Small intestine (tissue), 7 donors: Measurements from ENCODE around the gene CFC1B. TPM values are rescaled to one million over a fixed set of nuclear protein-coding genes. Genes with fewer than 3 reads are reported as not detected.
"Not testable (repeated sequence)": the region's sequence is repeated elsewhere in the genome, so short reads cannot be mapped to it uniquely, and the experiment has no call there.

Experiments used
- DNase-seq, 2 donors: peaks; one replicate each; pipeline versions ENCODE4 v3.0.0 to v3.0.0-alpha.2; 2013
- FAIRE-seq: peaks from 2 replicates; lab custom pipeline; 2012; peaks lifted over from hg19 to GRCh38; lab: Jason Lieb, UNC
- H3K27ac ChIP-seq, 3 donors: one replicate each; pipeline ENCODE4 v1.5.1; 2013; ENCODE audit warnings: low read length in 2 of 3, mild to moderate bottlenecking in 2 of 3, control low read depth in 1 of 3, inconsistent platforms in 1 of 3, low read depth in 1 of 3, moderate library complexity in 1 of 3
- H3K27me3 ChIP-seq, 3 donors: one replicate each; pipeline ENCODE4 v1.6.1; 2013; ENCODE audit warnings: low read length in 3 of 3, inconsistent platforms in 1 of 3; ENCODE audit not compliant: control insufficient read depth in 3 of 3, insufficient read depth in 3 of 3
- H3K36me3 ChIP-seq, 3 donors: one replicate each; pipeline ENCODE4 v1.6.1; 2013; ENCODE audit warnings: low read length in 3 of 3, inconsistent platforms in 1 of 3, low read depth in 1 of 3, mild to moderate bottlenecking in 1 of 3, moderate library complexity in 1 of 3; ENCODE audit not compliant: control insufficient read depth in 3 of 3, insufficient read depth in 2 of 3
- H3K4me1 ChIP-seq, 3 donors: one replicate each; pipeline ENCODE4 v1.6.1; 2013; ENCODE audit warnings: low read length in 2 of 3, inconsistent platforms in 1 of 3, low read depth in 1 of 3, mild to moderate bottlenecking in 1 of 3, moderate library complexity in 1 of 3; ENCODE audit not compliant: control insufficient read depth in 3 of 3, insufficient read depth in 2 of 3
- H3K4me3 ChIP-seq, 3 donors: one replicate each; pipeline ENCODE4 v1.5.1; 2013; ENCODE audit warnings: low read length in 3 of 3, control low read depth in 1 of 3, inconsistent platforms in 1 of 3, low read depth in 1 of 3, mild to moderate bottlenecking in 1 of 3, moderate library complexity in 1 of 3
- H3K9me3 ChIP-seq, 2 donors: one replicate each; pipeline ENCODE4 v1.6.1; 2013; ENCODE audit warnings: low read depth in 1 of 2, low read length in 1 of 2; ENCODE audit not compliant: control insufficient read depth in 2 of 2, insufficient read depth in 1 of 2
- WGBS, 3 donors: extraction: QIAGEN DNeasy Blood & Tissue Kit; methylation state at CpG; one replicate each; pipeline ENCODE4 v1.1.7; 2013; 5-methylcytosine and 5-hydroxymethylcytosine counted together
- polyA plus RNA-seq, 4 donors: library from polyadenylated mRNA; stranded (reverse) in 3 of 4; unstranded in 1 of 4; fragments of 200-250 nt in 3 of 4; fragments of 120-200 nt in 1 of 4; gene quantifications; one replicate each; pipeline versions ENCODE4 v1.2.1 to v1.2.3, GENCODE V29; 2013
- donor health status: healthy with polysubstance abuse.
- donor health status: control.
- donor health status: control.
- donor health status: Bipolar disorder and iron deficiency.
- donor health status: healthy.

CFC1B gene
- polyA plus RNA-seq, 4 donors: not detected

- not testable (repeated sequence) for DNase-seq, FAIRE-seq, H3K27ac ChIP-seq, H3K9me3 ChIP-seq, H3K4me1 ChIP-seq, H3K36me3 ChIP-seq, H3K4me3 ChIP-seq, H3K27me3 ChIP-seq
- 80% methylated on average over 1 of the region's 12 CpGs; no CpG with 5 or more reads in 2 of the 3 donors for WGBS, 3 donors
Observed at GRCh38 chr2:130543785-130544528, 22.9 kb downstream of the CFC1B start.

GRCh38 chr2:130544978-130545377 is 24.0 kb downstream of the CFC1B start:
- H3K4me3 ChIP-seq, FAIRE-seq, H3K36me3 ChIP-seq, DNase-seq, H3K27me3 ChIP-seq, H3K9me3 ChIP-seq, H3K4me1 ChIP-seq, H3K27ac ChIP-seq: not testable (repeated sequence)
- no CpG with 5 or more reads among the region's 5 CpGs for WGBS, 3 donors

GRCh38 chr2:130548418-130548817 is 27.4 kb downstream of the CFC1B start:
- H3K27ac ChIP-seq, H3K36me3 ChIP-seq, H3K4me3 ChIP-seq, H3K27me3 ChIP-seq, DNase-seq, H3K4me1 ChIP-seq, FAIRE-seq, H3K9me3 ChIP-seq: not testable (repeated sequence)
- WGBS, 3 donors: no CpG with 5 or more reads among the region's 3 CpGs

- not testable (repeated sequence) for H3K4me3 ChIP-seq, FAIRE-seq, H3K27me3 ChIP-seq, H3K27ac ChIP-seq, H3K4me1 ChIP-seq, DNase-seq, H3K9me3 ChIP-seq, H3K36me3 ChIP-seq
- no CpG with 5 or more reads among the region's 27 CpGs for WGBS, 3 donors
Observed at GRCh38 chr2:130549475-130549874, 28.5 kb downstream of the CFC1B start.

- H3K4me3 ChIP-seq, H3K36me3 ChIP-seq, H3K4me1 ChIP-seq, FAIRE-seq, H3K27me3 ChIP-seq, H3K9me3 ChIP-seq, DNase-seq, H3K27ac ChIP-seq: not testable (repeated sequence)
- WGBS, 3 donors: no CpG with 5 or more reads among the region's 4 CpGs
Observed at GRCh38 chr2:130554178-130554577, 33.2 kb downstream of the CFC1B start.

GRCh38 chr2:130556441-130556840 is 35.4 kb downstream of the CFC1B start:
- H3K36me3 ChIP-seq, H3K4me1 ChIP-seq, FAIRE-seq, H3K27ac ChIP-seq, H3K27me3 ChIP-seq, H3K9me3 ChIP-seq, H3K4me3 ChIP-seq, DNase-seq: not testable (repeated sequence)
- WGBS, 3 donors: no CpG with 5 or more reads among the region's 8 CpGs

- not testable (repeated sequence) for H3K4me3 ChIP-seq, H3K27ac ChIP-seq, H3K4me1 ChIP-seq, H3K36me3 ChIP-seq, H3K9me3 ChIP-seq, FAIRE-seq, DNase-seq, H3K27me3 ChIP-seq
- no CpG with 5 or more reads among the region's 4 CpGs for WGBS, 3 donors
Observed at GRCh38 chr2:130566165-130566564, 45.1 kb downstream of the CFC1B start.

- DNase-seq, H3K4me1 ChIP-seq, FAIRE-seq, H3K4me3 ChIP-seq, H3K27ac ChIP-seq, H3K36me3 ChIP-seq, H3K27me3 ChIP-seq, H3K9me3 ChIP-seq: not testable (repeated sequence)
- no CpG with 5 or more reads among the region's 3 CpGs for WGBS, 3 donors
Observed at GRCh38 chr2:130571929-130572328, 50.9 kb downstream of the CFC1B start.

GRCh38 chr2:130574230-130574629 is 53.2 kb downstream of the CFC1B start:
- WGBS, 3 donors: 86 to 90% (median 89%) methylated on average over 6 to 7 of the region's 13 CpGs
- H3K4me1 ChIP-seq, H3K27me3 ChIP-seq, H3K36me3 ChIP-seq, FAIRE-seq, DNase-seq, H3K9me3 ChIP-seq, H3K4me3 ChIP-seq, H3K27ac ChIP-seq: not testable (repeated sequence)
